Mesendoderm (in vitro differentiated cells): ENCODE results near the gene NEDD4L.
A peak's percentile ranks its signal among the peaks of the same experiment; 100 is the strongest.

Experiments used
- DNase-seq: peaks from one replicate; pipeline ENCODE4 v3.0.0; 2013
- H2AK5ac ChIP-seq: 2 replicates; pipeline ENCODE4 v1.6.1; 2013; ENCODE audit warnings: low read length, inconsistent platforms
- H2BK120ac ChIP-seq: 2 replicates; pipeline ENCODE4 v1.6.1; 2013; ENCODE audit warnings: low read depth, mild to moderate bottlenecking, low read length, moderate library complexity, mixed read lengths
- H2BK15ac ChIP-seq: replicated peaks from 2 replicates; pipeline ENCODE4 v1.6.1; 2013; ENCODE audit warnings: low read depth, mild to moderate bottlenecking, moderate library complexity
- H2BK5ac ChIP-seq: 2 replicates; pipeline ENCODE4 v1.6.1; 2013; ENCODE audit warnings: low read length, inconsistent platforms
- H3K18ac ChIP-seq: 2 replicates; pipeline ENCODE4 v1.6.1; 2013; ENCODE audit warnings: mild to moderate bottlenecking, low read length, mixed read lengths
- H3K23ac ChIP-seq: one replicate; pipeline ENCODE4 v1.6.1; 2013; ENCODE audit warnings: low read length
- H3K27ac ChIP-seq: 2 replicates; pipeline ENCODE4 v1.5.1; 2013; ENCODE audit warnings: low read depth, mild to moderate bottlenecking, inconsistent platforms, low read length, moderate library complexity
- H3K27me3 ChIP-seq: 2 replicates; pipeline ENCODE4 v1.6.1; 2013; ENCODE audit warnings: low read length, control low read depth, mild to moderate bottlenecking, inconsistent platforms; ENCODE audit not compliant: insufficient read depth, poor library complexity
- H3K36me3 ChIP-seq: 2 replicates; pipeline ENCODE4 v1.6.1; 2013; ENCODE audit warnings: low read length, inconsistent platforms; ENCODE audit not compliant: control insufficient read depth, insufficient read depth
- H3K4ac ChIP-seq: one replicate; pipeline ENCODE4 v1.6.1; 2013; ENCODE audit warnings: low read depth, mild to moderate bottlenecking, low read length, moderate library complexity
- H3K4me1 ChIP-seq: 2 replicates; pipeline ENCODE4 v1.6.1; 2013; ENCODE audit warnings: low read depth, low read length, inconsistent platforms; ENCODE audit not compliant: control insufficient read depth
- H3K4me2 ChIP-seq: 2 replicates; pipeline ENCODE4 v1.6.1; 2013; ENCODE audit warnings: low read length
- H3K4me3 ChIP-seq: 2 replicates; pipeline ENCODE4 v1.5.1; 2013; ENCODE audit warnings: mild to moderate bottlenecking, low read length
- H3K56ac ChIP-seq: one replicate; pipeline ENCODE4 v1.6.1; 2013; ENCODE audit warnings: low read length
- H3K79me1 ChIP-seq: 2 replicates; pipeline ENCODE4 v1.6.1; 2013; ENCODE audit warnings: low read length, inconsistent platforms
- H3K79me2 ChIP-seq: 2 replicates; pipeline ENCODE4 v1.6.1; 2013; ENCODE audit warnings: mild to moderate bottlenecking, low read length; ENCODE audit not compliant: control insufficient read depth, insufficient read depth
- H3K9ac ChIP-seq: 2 replicates; pipeline ENCODE4 v1.6.1; 2013; ENCODE audit warnings: low read length, inconsistent platforms
- H4K5ac ChIP-seq: one replicate; pipeline ENCODE4 v1.6.1; 2013; ENCODE audit warnings: low read length
- H4K8ac ChIP-seq: one replicate; pipeline ENCODE4 v1.6.1; 2013; ENCODE audit warnings: low read depth, mild to moderate bottlenecking, control low read depth, low read length, moderate library complexity
- WGBS: extraction: QIAGEN DNeasy Blood & Tissue Kit; methylation state at CpG from one replicate; pipeline ENCODE4 v1.1.7; 2013; ENCODE audit warnings: low lambda C conversion rate, missing lambda C conversion rate; ENCODE audit not compliant: insufficient coverage; ENCODE audit errors: extremely low coverage; 5-methylcytosine and 5-hydroxymethylcytosine counted together

The NEDD4L gene

DNA sequence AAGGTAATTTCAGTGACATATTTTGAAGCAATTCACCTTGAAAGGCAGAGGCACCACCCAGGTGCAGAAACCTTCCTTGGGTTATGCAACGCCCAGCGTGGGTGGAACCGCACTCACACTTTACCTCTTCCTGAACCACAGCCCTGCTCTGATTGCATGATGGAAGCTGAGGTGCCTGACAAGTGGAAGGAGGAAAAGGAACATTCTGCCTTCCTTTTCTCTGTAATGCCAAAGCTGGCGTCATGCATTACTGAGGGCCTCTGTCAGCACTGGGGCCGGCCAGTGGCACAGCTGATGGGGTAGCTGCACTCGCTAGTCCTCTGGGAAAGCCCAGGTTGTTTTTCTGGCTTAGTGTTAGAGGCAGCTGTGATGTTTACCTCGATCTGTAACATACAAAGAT lies 266.5 kb downstream of the NEDD4L start:
- Histone ChIP-seq H3K79me2 (peaks cover 6% of the 10 kb centered on the region), H3K4ac (no peak overlapping the region), H3K27me3 (no peaks in the 10 kb centered on the region), H2BK15ac (no peak overlapping the region), H3K4me1 (no peaks in the 10 kb centered on the region), H4K5ac (no peak overlapping the region), H3K79me1 (peaks cover 11% of the 10 kb centered on the region), H3K4me2 (no peak overlapping the region), H3K56ac (peak overlapping the region; percentile 10), H3K23ac (no peak overlapping the region), H3K18ac (no peak overlapping the region), H3K9ac (no peak overlapping the region), H2AK5ac (no peak overlapping the region), H2BK120ac (no peak overlapping the region), H3K27ac (no peak overlapping the region), H4K8ac (no peak overlapping the region), H3K36me3 (no peaks in the 10 kb centered on the region), H3K4me3 (no peak overlapping the region), H2BK5ac (no peak overlapping the region)
- no CpG with 5 or more reads among the region's 7 CpGs for WGBS
- DNase-seq: no peak

DNA sequence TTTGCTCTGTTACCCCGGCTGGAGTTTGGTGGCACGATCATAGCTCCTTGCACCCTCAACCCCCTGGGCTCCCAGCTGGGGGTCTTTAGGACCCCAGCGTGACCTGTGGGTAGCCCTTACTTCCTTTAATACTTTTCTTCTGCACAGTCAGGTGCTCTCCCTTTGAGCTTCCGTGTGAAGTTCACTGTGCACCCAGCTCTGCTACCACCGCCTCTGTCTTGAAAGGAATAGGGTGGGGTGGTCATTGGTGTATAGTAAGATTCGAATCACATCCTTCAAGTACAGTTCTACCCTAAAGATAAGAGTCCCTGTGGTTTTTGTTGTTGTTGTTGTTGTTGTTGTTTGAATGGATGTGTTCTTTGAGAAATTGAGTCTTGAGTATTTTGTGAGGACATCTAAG lies 267.4 kb downstream of the NEDD4L start:
- no peak overlapping the region for H4K5ac ChIP-seq
- no peak overlapping the region for H3K4me2 ChIP-seq
- no peak overlapping the region for H2BK5ac ChIP-seq
- no peak overlapping the region for H2AK5ac ChIP-seq
- peaks cover 11% of the 10 kb centered on the region for H3K79me1 ChIP-seq
- WGBS: no CpG with 5 or more reads among the region's 6 CpGs
- no peak overlapping the region for H3K4me3 ChIP-seq
- no peak overlapping the region for H3K23ac ChIP-seq
- no peak overlapping the region for H3K9ac ChIP-seq
- H2BK15ac ChIP-seq: no peak overlapping the region
- H3K27me3 ChIP-seq: no peaks in the 10 kb centered on the region
- H3K36me3 ChIP-seq: no peaks in the 10 kb centered on the region
- H3K56ac ChIP-seq: no peak overlapping the region
- H3K27ac ChIP-seq: no peak overlapping the region
- peaks cover 3% of the 10 kb centered on the region for H3K4me1 ChIP-seq
- no peak overlapping the region for H3K18ac ChIP-seq
- DNase-seq: no peak
- no peak overlapping the region for H2BK120ac ChIP-seq
- H3K4ac ChIP-seq: no peak overlapping the region
- peaks cover 6% of the 10 kb centered on the region for H3K79me2 ChIP-seq
- H4K8ac ChIP-seq: no peak overlapping the region

DNA sequence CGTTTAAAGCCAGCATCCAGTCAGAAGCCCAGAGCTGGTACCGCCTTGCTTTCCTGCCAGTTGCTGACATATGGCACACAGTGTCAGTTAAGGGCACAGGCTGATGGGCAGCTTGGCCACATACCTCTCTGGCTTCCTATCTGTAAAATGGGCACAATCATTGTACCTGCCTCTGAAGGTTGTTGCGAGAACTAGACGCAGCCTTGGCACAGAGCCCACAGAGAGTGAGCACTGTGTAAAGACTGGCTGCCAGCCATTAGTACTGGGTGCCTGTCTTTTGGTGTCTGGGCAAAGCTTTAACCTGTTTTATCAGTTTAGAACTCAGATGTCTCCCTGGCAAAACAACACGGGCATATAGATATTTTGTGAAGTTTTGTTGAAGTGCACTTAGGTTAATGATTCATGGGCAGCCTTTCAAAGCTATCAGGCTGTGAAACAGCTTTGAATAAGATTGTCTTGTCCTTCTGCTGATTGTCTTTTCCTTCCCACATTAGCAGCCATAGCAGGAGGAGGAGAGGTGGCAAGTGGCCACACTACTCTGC lies 269.5 kb downstream of the NEDD4L start:
- Histone ChIP-seq H3K36me3 (no peaks in the 10 kb centered on the region), H3K4me3 (no peak overlapping the region), H3K27me3 (no peaks in the 10 kb centered on the region), H3K56ac (no peak overlapping the region), H3K79me1 (peaks cover 11% of the 10 kb centered on the region), H2BK5ac (no peak overlapping the region), H2AK5ac (no peak overlapping the region), H2BK15ac (no peak overlapping the region), H4K8ac (no peak overlapping the region), H3K27ac (no peak overlapping the region), H3K4me2 (no peak overlapping the region), H3K23ac (no peak overlapping the region), H3K79me2 (peaks cover 6% of the 10 kb centered on the region), H3K18ac (no peak overlapping the region), H3K4ac (no peak overlapping the region), H3K9ac (no peak overlapping the region), H3K4me1 (peaks cover 8% of the 10 kb centered on the region), H2BK120ac (no peak overlapping the region), H4K5ac (no peak overlapping the region)
- no peak for DNase-seq
- no CpG with 5 or more reads among the region's 5 CpGs for WGBS

DNA sequence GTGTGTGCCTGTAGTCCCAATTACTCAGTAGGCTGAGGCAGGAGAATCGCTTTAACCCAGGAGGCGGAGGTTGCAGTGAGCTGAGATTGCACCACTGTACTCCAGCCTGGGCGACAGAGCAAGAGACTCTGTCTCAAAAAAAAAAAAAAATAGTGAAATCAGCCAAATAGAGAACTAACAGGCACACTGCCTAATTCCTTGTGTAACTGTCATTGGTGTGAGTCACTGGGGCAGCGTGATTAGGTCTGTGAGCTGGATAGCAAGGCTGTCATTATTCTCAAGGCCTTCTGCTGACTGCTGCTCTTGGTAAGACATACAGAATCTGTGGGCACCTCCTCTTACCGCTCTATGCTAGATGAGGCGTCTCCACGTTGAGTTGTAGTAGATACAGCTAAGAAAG lies 270.3 kb downstream of the NEDD4L start:
- Histone ChIP-seq H3K9ac (no peak overlapping the region), H3K36me3 (no peaks in the 10 kb centered on the region), H3K4me3 (no peak overlapping the region), H2BK120ac (no peak overlapping the region), H3K56ac (no peak overlapping the region), H3K79me1 (peaks cover 11% of the 10 kb centered on the region), H3K4me2 (no peak overlapping the region), H3K23ac (no peak overlapping the region), H2BK15ac (no peak overlapping the region), H2AK5ac (no peak overlapping the region), H3K27ac (no peak overlapping the region), H4K8ac (no peak overlapping the region), H3K18ac (no peak overlapping the region), H4K5ac (no peak overlapping the region), H2BK5ac (no peak overlapping the region), H3K79me2 (peaks cover 6% of the 10 kb centered on the region), H3K27me3 (no peaks in the 10 kb centered on the region), H3K4me1 (peaks cover 8% of the 10 kb centered on the region), H3K4ac (no peak overlapping the region)
- DNase-seq: peak; percentile 31
- no CpG with 5 or more reads among the region's 7 CpGs for WGBS

DNA sequence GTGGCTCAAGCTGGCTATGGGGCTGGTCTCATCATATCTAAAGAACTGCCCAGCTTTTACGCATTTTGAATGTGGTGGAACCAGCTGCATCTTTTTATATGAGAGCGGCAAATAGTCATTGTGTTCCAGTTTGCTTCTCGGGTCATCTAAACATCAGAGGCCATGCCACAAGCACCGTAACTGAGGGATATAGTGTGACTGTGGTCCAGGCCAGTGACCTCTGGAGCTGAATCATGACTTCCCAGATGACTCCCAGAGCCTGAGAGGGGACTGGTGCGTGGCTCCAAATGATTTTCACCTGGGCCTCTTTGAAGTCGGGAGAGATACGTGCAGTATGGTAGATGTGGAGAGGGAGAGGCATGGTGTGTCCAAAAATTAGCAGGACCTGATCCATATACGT lies 271.0 kb downstream of the NEDD4L start:
- no peak overlapping the region for H3K27ac ChIP-seq
- no peak overlapping the region for H3K4me2 ChIP-seq
- no peak overlapping the region for H2BK5ac ChIP-seq
- no peak overlapping the region for H3K23ac ChIP-seq
- no peak for DNase-seq
- peaks cover 8% of the 10 kb centered on the region for H3K4me1 ChIP-seq
- no peak overlapping the region for H3K18ac ChIP-seq
- H2BK120ac ChIP-seq: no peak overlapping the region
- peaks cover 11% of the 10 kb centered on the region for H3K79me1 ChIP-seq
- no peaks in the 10 kb centered on the region for H3K36me3 ChIP-seq
- H2AK5ac ChIP-seq: no peak overlapping the region
- WGBS: no CpG with 5 or more reads among the region's 8 CpGs
- no peak overlapping the region for H3K4me3 ChIP-seq
- peaks cover 6% of the 10 kb centered on the region for H3K79me2 ChIP-seq
- H4K8ac ChIP-seq: no peak overlapping the region
- H3K56ac ChIP-seq: no peak overlapping the region
- no peaks in the 10 kb centered on the region for H3K27me3 ChIP-seq
- H3K9ac ChIP-seq: no peak overlapping the region
- H2BK15ac ChIP-seq: no peak overlapping the region
- H4K5ac ChIP-seq: no peak overlapping the region
- no peak overlapping the region for H3K4ac ChIP-seq

DNA sequence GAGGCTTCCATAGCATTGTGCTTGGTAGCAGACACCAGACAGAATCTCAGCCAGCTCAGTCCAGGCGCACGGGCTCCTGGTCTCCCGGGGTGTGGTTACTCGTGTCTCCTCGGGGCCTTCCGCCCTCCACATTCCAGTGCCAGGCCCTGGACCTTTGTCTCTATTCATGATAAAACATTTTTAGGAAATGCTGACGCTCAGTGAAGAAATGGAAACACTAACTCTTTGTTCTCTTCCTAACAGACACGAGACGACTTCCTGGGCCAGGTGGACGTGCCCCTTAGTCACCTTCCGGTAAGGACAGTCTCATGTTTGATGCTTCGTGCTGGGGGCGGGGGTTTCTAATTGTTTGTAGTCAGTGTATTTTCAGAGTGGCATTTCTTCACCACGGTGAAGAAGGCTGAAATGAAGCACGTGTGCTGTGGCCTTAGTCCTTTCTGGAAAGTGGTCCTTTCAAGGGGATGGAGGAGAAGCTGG lies 271.8 kb downstream of the NEDD4L start:
- no peak for DNase-seq

More for the DNA sequence above, 271.8 kb downstream of the NEDD4L start:
- H3K56ac ChIP-seq: no peak overlapping the region
- no peak overlapping the region for H3K18ac ChIP-seq
- no peak overlapping the region for H3K4ac ChIP-seq
- peaks cover 6% of the 10 kb centered on the region for H3K79me2 ChIP-seq
- H2BK5ac ChIP-seq: no peak overlapping the region
- H2BK120ac ChIP-seq: no peak overlapping the region
- no peak overlapping the region for H4K8ac ChIP-seq
- H2AK5ac ChIP-seq: no peak overlapping the region
- no peak overlapping the region for H3K4me2 ChIP-seq
- no peak overlapping the region for H3K9ac ChIP-seq
- H2BK15ac ChIP-seq: no peak overlapping the region
- H3K23ac ChIP-seq: peak overlapping the region; percentile 37
- H3K4me1 ChIP-seq: peaks cover 8% of the 10 kb centered on the region
- H3K4me3 ChIP-seq: no peak overlapping the region
- H4K5ac ChIP-seq: no peak overlapping the region
- H3K79me1 ChIP-seq: peaks cover 10% of the 10 kb centered on the region
- H3K36me3 ChIP-seq: no peaks in the 10 kb centered on the region
- WGBS: no CpG with 5 or more reads among the region's 15 CpGs
- H3K27ac ChIP-seq: no peak overlapping the region
- no peaks in the 10 kb centered on the region for H3K27me3 ChIP-seq
